Gastroesophageal sphincter (tissue), 4 donors: ENCODE data around the gene AP3S2. TPM values are rescaled to one million over a fixed set of nuclear protein-coding genes. Genes with fewer than 3 reads are reported as not detected.
"Not testable (repeated sequence)": the region's sequence is repeated elsewhere in the genome, so short reads cannot be mapped to it uniquely, and the experiment has no call there.

Experiments used
- ATAC-seq: fragments of 150-250 bp; one replicate; pipeline ENCODE4 v1.9.1; 2016; ENCODE audit warnings: mild to moderate bottlenecking, moderate library complexity
- H3K27ac ChIP-seq, 4 donors: fragments of 200-600 bp; sonication (generic) in 3 of 4; 1 replicate in 3 of 4; 2 replicates in 1 of 4; pipeline ENCODE4 v1.5.1; 2016 to 2019
- H3K27me3 ChIP-seq: fragments of 200-600 bp; sonication (generic); one replicate; pipeline ENCODE4 v1.5.1; 2019
- H3K36me3 ChIP-seq, 2 donors: fragments of 200-600 bp; sonication (generic); one replicate each; pipeline ENCODE4 v1.5.1; 2019; ENCODE audit warnings: control low read depth in 1 of 2
- H3K4me1 ChIP-seq, 3 donors: fragments of 200-600 bp; sonication (generic); 1 replicate in 2 of 3; 2 replicates in 1 of 3; pipeline ENCODE4 v1.5.1; 2016 to 2019; ENCODE audit warnings: control low read depth in 2 of 3
- H3K4me3 ChIP-seq, 2 donors: fragments of 200-600 bp; sonication (generic); one replicate each; pipeline ENCODE4 v1.5.1; 2019; ENCODE audit warnings: mild to moderate bottlenecking in 1 of 2, moderate library complexity in 1 of 2
- H3K9me3 ChIP-seq, 3 donors: fragments of 200-600 bp; sonication (generic); one replicate each; pipeline ENCODE4 v1.5.1; 2017 to 2019; ENCODE audit warnings: control low read depth in 2 of 3
- CTCF ChIP-seq, 4 experiments: fragments of 200-600 bp in 2 of 4; fragments of 450-650 bp in 2 of 4; sonication (generic) in 1 of 4; IDR thresholded peaks; one replicate each; pipeline ENCODE4 v1.5.1; 2017 to 2019; ENCODE audit warnings: antibody characterized with exemption in 4 of 4, mild to moderate bottlenecking in 2 of 4, moderate library complexity in 2 of 4
- EP300 ChIP-seq: sonication (generic); formaldehyde crosslinking; IDR thresholded peaks from one replicate; pipeline ENCODE4 v1.6.1; 2017; ENCODE audit warnings: antibody characterized with exemption, mild to moderate bottlenecking
- POLR2A ChIP-seq, 2 donors: fragments of 450-650 bp; IDR thresholded peaks; one replicate each; pipeline ENCODE4 v1.6.1; 2017; ENCODE audit warnings: antibody characterized with exemption in 2 of 2, mild to moderate bottlenecking in 2 of 2, moderate library complexity in 1 of 2
- POLR2AphosphoS5 ChIP-seq: sonication (generic); formaldehyde crosslinking; IDR thresholded peaks from one replicate; pipeline ENCODE4 v1.6.1; 2017; ENCODE audit warnings: antibody characterized with exemption
- WGBS, 2 donors: methylation state at CpG; one replicate each; pipeline ENCODE4 v1.1.5; 2018; ENCODE audit warnings: low coverage in 1 of 2; 5-methylcytosine and 5-hydroxymethylcytosine counted together
- total RNA-seq, 4 donors: library from RNA; depleted of rRNA; stranded (reverse); fragments of >200 nt; gene quantifications; one replicate each; pipeline ENCODE4 v1.1.0, GENCODE V29; 2016

The AP3S2 gene
- total RNA-seq, 4 donors from 2014 or later, result 38.9 to 60.2 (median 46.2) TPM

GRCh38 chr15:89870006-89870405, 23.8 kb downstream of the AP3S2 start:
- H3K4me3 ChIP-seq, result no peak overlapping the region
- peaks cover 0 to 53% of the 10 kb centered on the region in 2 donors for H3K36me3 ChIP-seq
- no peak overlapping the region for H3K27ac ChIP-seq
- no peaks in the 10 kb centered on the region for H3K9me3 ChIP-seq
- H3K27me3 ChIP-seq, result no peaks in the 10 kb centered on the region
- ATAC-seq, result no peak
- peaks cover 0 to 8% (median 0%) of the 10 kb centered on the region in 3 donors for H3K4me1 ChIP-seq
- 83 to 100% methylated on average over 4 of the region's 5 CpGs for WGBS, 2 donors
- no peak for TF ChIP-seq EP300
- TF ChIP-seq POLR2A (IDR thresholded peaks at IDR 0.05), result no peak
- no peak for TF ChIP-seq CTCF (IDR thresholded peaks at IDR 0.05)
- TF ChIP-seq POLR2AphosphoS5, result no peak

GRCh38 chr15:89869490-89869889, 24.3 kb downstream of the AP3S2 start:
- not testable (repeated sequence) for H3K4me1 ChIP-seq, H3K4me3 ChIP-seq, ATAC-seq, H3K9me3 ChIP-seq, H3K27ac ChIP-seq, H3K27me3 ChIP-seq
- 100% methylated on average over 1 of the region's 9 CpGs for WGBS, 2 donors
- peaks cover 0 to 58% of the 10 kb centered on the region in 2 donors for H3K36me3 ChIP-seq

- Histone ChIP-seq H3K27ac (no peak overlapping the region), H3K36me3 (peaks cover 0 to 65% of the 10 kb centered on the region in 2 donors), H3K9me3 (no peaks in the 10 kb centered on the region), H3K27me3 (no peaks in the 10 kb centered on the region), H3K4me3 (no peak overlapping the region), H3K4me1 (no peaks in the 10 kb centered on the region)
- TF ChIP-seq CTCF (IDR thresholded peaks at IDR 0.05) (no peak), POLR2AphosphoS5 (no peak)
- 39 to 56% methylated on average over 3 of the region's 3 CpGs for WGBS, 2 donors
- no peak for ATAC-seq
Observed at GRCh38 chr15:89864958-89865739, 28.6 kb downstream of the AP3S2 start.

GRCh38 chr15:89863918-89864317, 29.9 kb downstream of the AP3S2 start:
- Histone ChIP-seq H3K27ac (no peak overlapping the region), H3K9me3 (no peaks in the 10 kb centered on the region), H3K27me3 (no peaks in the 10 kb centered on the region), H3K4me1 (no peaks in the 10 kb centered on the region), H3K36me3 (peaks cover 0 to 67% of the 10 kb centered on the region in 2 donors), H3K4me3 (no peak overlapping the region)
- TF ChIP-seq EP300 (no peak), POLR2AphosphoS5 (no peak), CTCF (IDR thresholded peaks at IDR 0.05) (no peak), POLR2A (IDR thresholded peaks at IDR 0.05) (no peak)
- ATAC-seq, result no peak

- Histone ChIP-seq H3K27ac (no peak overlapping the region), H3K9me3 (no peaks in the 10 kb centered on the region), H3K4me3 (no peak overlapping the region), H3K27me3 (no peaks in the 10 kb centered on the region), H3K4me1 (no peaks in the 10 kb centered on the region), H3K36me3 (peaks cover 0 to 90% of the 10 kb centered on the region in 2 donors)
- WGBS, 2 donors, result 77 to 85% methylated on average over 2 of the region's 2 CpGs
- ATAC-seq, result no peak
- no peak for TF ChIP-seq POLR2AphosphoS5
Observed at GRCh38 chr15:89860891-89861290, 32.9 kb downstream of the AP3S2 start.

- peaks cover 0 to 89% of the 10 kb centered on the region in 2 donors for H3K36me3 ChIP-seq
- 53 to 58% methylated on average over 3 of the region's 3 CpGs for WGBS, 2 donors
Observed at GRCh38 chr15:89860431-89860830, 33.4 kb downstream of the AP3S2 start.

More at GRCh38 chr15:89860431-89860830, 33.4 kb downstream of the AP3S2 start:
- no peaks in the 10 kb centered on the region for H3K4me1 ChIP-seq
- H3K9me3 ChIP-seq, result no peaks in the 10 kb centered on the region
- H3K27me3 ChIP-seq, result no peaks in the 10 kb centered on the region
- ATAC-seq, result no peak
- H3K4me3 ChIP-seq, result no peak overlapping the region
- TF ChIP-seq EP300 (no peak), CTCF (IDR thresholded peaks at IDR 0.05) (no peak), POLR2AphosphoS5 (no peak), POLR2A (IDR thresholded peaks at IDR 0.05) (no peak)
- no peak overlapping the region for H3K27ac ChIP-seq
